Endothelial cell of umbilical vein (primary cell): ENCODE measurements around the gene CFAP161. TPM values are rescaled to one million over a fixed set of nuclear protein-coding genes. Genes with fewer than 3 reads are reported as not detected.
A peak's percentile ranks its signal among the peaks of the same experiment; 100 is the strongest.

ENCODE experiments used
- BruUV-seq: library from RNA; stranded (reverse); fragments of 400-500 nt; replicated peaks from 2 replicates; lab custom pipeline; 2021; lab: Mats Ljungman, UMichigan
- CTCF ChIA-PET: fragments of 300-600, 350-600 bp; sonication (Branson Sonifier 250); formaldehyde crosslinking; loops from one replicate; lab custom pipeline; 2021; ENCODE audit warnings: antibody characterized with exemption, inconsistent platforms; lab: Charles Lee
- POLR2A ChIA-PET: fragments of 300-600, 350-600 bp; sonication (Branson Sonifier 250); formaldehyde crosslinking; loops from one replicate; lab custom pipeline; 2021; ENCODE audit warnings: antibody characterized with exemption, inconsistent platforms; lab: Charles Lee
- DNase-seq: peaks from one replicate; pipeline ENCODE4 v3.0.0-alpha.2; 2011; ENCODE audit warnings: low read depth, low spot score
- FAIRE-seq: peaks from 2 replicates; lab custom pipeline; 2011; peaks lifted over from hg19 to GRCh38; lab: Jason Lieb, UNC
- H2AFZ ChIP-seq: 2 replicates; pipeline ENCODE4 v1.6.0; 2012; ENCODE audit warnings: low read depth, low read length, control low read depth, inconsistent platforms
- H3K27ac ChIP-seq: 2 replicates; pipeline ENCODE4 v1.5.1; 2011; ENCODE audit warnings: low read depth, mild to moderate bottlenecking, control low read depth, low read length, moderate library complexity; ENCODE audit not compliant: insufficient read depth
- H3K27me3 ChIP-seq, 2 experiments: 2 replicates each; pipeline versions ENCODE4 v1.6.0 to v1.6.1; 2011; ENCODE audit warnings: low read length in 2 of 2, mixed read lengths in 1 of 2; ENCODE audit not compliant: control insufficient read depth in 2 of 2, insufficient read depth in 2 of 2
- H3K36me3 ChIP-seq, 2 experiments: 2 replicates in 1 of 2; 3 replicates in 1 of 2; pipeline ENCODE4 v1.5.1; 2011; ENCODE audit warnings: low read length in 2 of 2, mild to moderate bottlenecking in 1 of 2, moderate library complexity in 1 of 2; ENCODE audit not compliant: control insufficient read depth in 2 of 2, insufficient read depth in 2 of 2; ENCODE audit errors: extremely low read depth in 1 of 2
- H3K4me1 ChIP-seq: 3 replicates; pipeline ENCODE4 v1.5.1; 2011; ENCODE audit warnings: mild to moderate bottlenecking, low read length; ENCODE audit not compliant: control insufficient read depth, insufficient read depth; ENCODE audit errors: extremely low read depth
- H3K4me2 ChIP-seq: 2 replicates; pipeline ENCODE4 v1.6.1; 2011; ENCODE audit warnings: low read length, control low read depth, mixed read lengths; ENCODE audit not compliant: insufficient read depth
- H3K4me3 ChIP-seq, 3 experiments: fragments of 200-600 bp in 1 of 3; sonication (generic), shearing (Covaris generic) in 1 of 3; replicated peaks in 1 of 3; 2 replicates each; pipeline ENCODE4 v1.5.1; 2011 to 2016; ENCODE audit warnings: control low read depth in 3 of 3, low read length in 3 of 3, mild to moderate bottlenecking in 2 of 3, inconsistent platforms in 1 of 3, low read depth in 1 of 3, moderate library complexity in 1 of 3; ENCODE audit not compliant: insufficient read depth in 1 of 3
- H3K79me2 ChIP-seq: 2 replicates; pipeline ENCODE4 v1.6.0; 2012; ENCODE audit warnings: low read length, inconsistent platforms; ENCODE audit not compliant: control insufficient read depth, insufficient read depth
- H3K9ac ChIP-seq: replicated peaks from 2 replicates; pipeline ENCODE3; 2011; ENCODE audit warnings: low read length, control low read depth; ENCODE audit not compliant: insufficient read depth; ENCODE audit errors: extremely low read depth
- H3K9me1 ChIP-seq: replicated peaks from 3 replicates; pipeline ENCODE4 v1.6.0; 2011; ENCODE audit warnings: mild to moderate bottlenecking, low read length; ENCODE audit not compliant: control insufficient read depth, insufficient read depth; ENCODE audit errors: extremely low read depth
- H3K9me3 ChIP-seq: replicated peaks from 2 replicates; pipeline ENCODE4 v1.5.1; 2012; ENCODE audit warnings: low read length, inconsistent platforms; ENCODE audit not compliant: control insufficient read depth, insufficient read depth
- H4K20me1 ChIP-seq: replicated peaks from 2 replicates; pipeline ENCODE3; 2011; ENCODE audit warnings: mild to moderate bottlenecking, low read length; ENCODE audit not compliant: control insufficient read depth, insufficient read depth; ENCODE audit errors: extremely low read depth
- EZH2 ChIP-seq: IDR thresholded peaks from 2 replicates; pipeline ENCODE4 v1.6.1; 2012; ENCODE audit warnings: borderline replicate concordance, low read depth, mild to moderate bottlenecking, moderate library complexity, low read length, inconsistent platforms; ENCODE audit not compliant: severe bottlenecking
- FOS ChIP-seq: IDR thresholded peaks from 2 replicates; pipeline ENCODE4 v1.6.1; 2011; ENCODE audit warnings: mild to moderate bottlenecking, low read length, moderate library complexity, borderline replicate concordance; ENCODE audit not compliant: insufficient read depth
- GATA2 ChIP-seq: IDR thresholded peaks from 2 replicates; pipeline ENCODE4 v1.7.0; 2011; ENCODE audit warnings: low read depth, mild to moderate bottlenecking, moderate library complexity, mixed read lengths, low read length; ENCODE audit not compliant: insufficient read length, insufficient read depth
- JUN ChIP-seq: IDR thresholded peaks from 2 replicates; pipeline ENCODE4 v1.6.1; 2011; ENCODE audit warnings: borderline replicate concordance, low read depth; ENCODE audit not compliant: insufficient read length, insufficient read depth
- MYC ChIP-seq: IDR thresholded peaks from one replicate; pipeline ENCODE4 v1.6.1; 2011; ENCODE audit warnings: mild to moderate bottlenecking, low read depth, low read length
- POLR2A ChIP-seq: IDR thresholded peaks from 2 replicates; pipeline ENCODE4 v1.6.1; 2012; ENCODE audit warnings: low read depth, mild to moderate bottlenecking, control low read depth, low read length
- POLR2AphosphoS5 ChIP-seq: IDR thresholded peaks from 2 replicates; pipeline ENCODE4 v1.6.1; 2012; ENCODE audit warnings: low read depth, mild to moderate bottlenecking, control low read depth, low read length, moderate library complexity; ENCODE audit not compliant: insufficient read depth
- dilution Hi-C: fragments of 300-500 bp; cut with MboI; formaldehyde crosslinking; loops from one replicate; pipeline ENCODE4 v1.15.0; 2019; ENCODE audit warnings: low sequenced_read_pairs; ENCODE audit not compliant: extremely low pct_ligation_motif_present
- intact Hi-C: fragments of 100-400 bp; cut with micrococcal nuclease; formaldehyde crosslinking; loops from one replicate; pipeline ENCODE4 v1.10.0; 2022
- polyA plus RNA-seq, 4 experiments: library from polyadenylated mRNA; depleted of rRNA in 3 of 4; stranded (reverse) in 3 of 4; unstranded in 1 of 4; fragments of >200 nt; gene quantifications; 2 replicates each; pipeline versions ENCODE4 v1.2.1 to v1.2.3, GENCODE V29; 2011 to 2012; ENCODE audit warnings: missing spikeins in 1 of 4
- total RNA-seq: library from RNA; stranded (reverse); gene quantifications from 2 replicates; pipeline ENCODE4 v1.2.3, GENCODE V29; 2021
- TF ChIP-seq, protein P1 (sequence below): IDR thresholded peaks from 2 replicates; pipeline ENCODE4 v1.6.1; 2011; ENCODE audit not compliant: insufficient read depth, insufficient read length
- TF ChIP-seq, protein P2 (sequence below), 2 donors: IDR thresholded peaks; 1 replicate in 1 of 2; 2 replicates in 1 of 2; pipeline ENCODE4 v1.5.1; 2011; ENCODE audit warnings: low read length in 2 of 2, mild to moderate bottlenecking in 2 of 2, moderate library complexity in 2 of 2, control low read depth in 1 of 2, inconsistent platforms in 1 of 2, low read depth in 1 of 2; ENCODE audit not compliant: insufficient read depth in 1 of 2; ENCODE audit errors: extremely low read depth in 1 of 2

CFAP161 gene
- total and polyA plus RNA-seq, 2 donors (not counting 3 experiments of a cell fraction or from before 2014, with no cell fraction given), result 0.08 TPM; not detected in 1

DNA sequence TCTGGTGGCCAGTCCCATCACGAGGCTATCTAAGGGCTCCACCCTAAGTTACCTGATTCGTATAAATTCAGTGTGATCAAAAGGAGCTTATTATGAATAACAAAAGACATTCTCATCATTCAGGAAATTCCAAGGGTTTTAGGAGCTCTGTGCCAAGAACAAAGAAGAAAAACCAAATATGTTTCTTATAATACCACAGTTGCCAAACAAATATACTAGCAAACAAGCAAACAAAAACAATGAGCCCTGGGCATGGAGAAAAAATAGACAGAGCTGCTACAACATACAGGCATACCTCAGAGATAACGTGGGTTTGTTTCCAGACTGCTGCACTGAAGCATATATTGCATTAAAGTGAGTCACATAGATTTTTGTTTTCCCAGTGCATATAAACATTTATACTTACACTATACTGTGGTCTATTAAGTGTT, 20.2 kb upstream of the CFAP161 start:
- no peaks in the 10 kb centered on the region for H3K79me2 ChIP-seq
- intact Hi-C loops (no loop called here), dilution Hi-C loops (no loop called here)
- H3K4me3 ChIP-seq, result no peak overlapping the region
- TF ChIP-seq MYC, result no peak
- TF ChIP-seq, protein P1, sequence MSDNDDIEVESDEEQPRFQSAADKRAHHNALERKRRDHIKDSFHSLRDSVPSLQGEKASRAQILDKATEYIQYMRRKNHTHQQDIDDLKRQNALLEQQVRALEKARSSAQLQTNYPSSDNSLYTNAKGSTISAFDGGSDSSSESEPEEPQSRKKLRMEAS, result no peak
- TF ChIP-seq POLR2A, result no peak
- TF ChIP-seq FOS, result no peak
- TF ChIP-seq EZH2, result no peak
- no peaks in the 10 kb centered on the region for H3K9me3 ChIP-seq
- H3K4me2 ChIP-seq, result no peak overlapping the region
- H2AFZ ChIP-seq, result no peak overlapping the region
- ChIA-PET CTCF (interaction anchor here (0.8 to 3.9 kb wide), 6 partner anchors 18 to 152 kb away, joined by 3 to 50 read pairs (median 4); no protein-coding TSS in a partner anchor), POLR2A (no interaction called here)
- H4K20me1 ChIP-seq, result no peaks in the 10 kb centered on the region
- no peak overlapping the region for H3K9ac ChIP-seq
- no peaks in the 10 kb centered on the region for H3K36me3 ChIP-seq
- H3K27me3 ChIP-seq, result peaks cover 2 to 7% of the 10 kb centered on the region in 2 experiments
- H3K27ac ChIP-seq, result no peak overlapping the region
- BruUV-seq, result no TSS peak
- H3K9me1 ChIP-seq, result no peaks in the 10 kb centered on the region
- DNase-seq (peak; percentile 14), FAIRE-seq (no peak)
- H3K4me1 ChIP-seq, result peaks cover 10% of the 10 kb centered on the region

DNA sequence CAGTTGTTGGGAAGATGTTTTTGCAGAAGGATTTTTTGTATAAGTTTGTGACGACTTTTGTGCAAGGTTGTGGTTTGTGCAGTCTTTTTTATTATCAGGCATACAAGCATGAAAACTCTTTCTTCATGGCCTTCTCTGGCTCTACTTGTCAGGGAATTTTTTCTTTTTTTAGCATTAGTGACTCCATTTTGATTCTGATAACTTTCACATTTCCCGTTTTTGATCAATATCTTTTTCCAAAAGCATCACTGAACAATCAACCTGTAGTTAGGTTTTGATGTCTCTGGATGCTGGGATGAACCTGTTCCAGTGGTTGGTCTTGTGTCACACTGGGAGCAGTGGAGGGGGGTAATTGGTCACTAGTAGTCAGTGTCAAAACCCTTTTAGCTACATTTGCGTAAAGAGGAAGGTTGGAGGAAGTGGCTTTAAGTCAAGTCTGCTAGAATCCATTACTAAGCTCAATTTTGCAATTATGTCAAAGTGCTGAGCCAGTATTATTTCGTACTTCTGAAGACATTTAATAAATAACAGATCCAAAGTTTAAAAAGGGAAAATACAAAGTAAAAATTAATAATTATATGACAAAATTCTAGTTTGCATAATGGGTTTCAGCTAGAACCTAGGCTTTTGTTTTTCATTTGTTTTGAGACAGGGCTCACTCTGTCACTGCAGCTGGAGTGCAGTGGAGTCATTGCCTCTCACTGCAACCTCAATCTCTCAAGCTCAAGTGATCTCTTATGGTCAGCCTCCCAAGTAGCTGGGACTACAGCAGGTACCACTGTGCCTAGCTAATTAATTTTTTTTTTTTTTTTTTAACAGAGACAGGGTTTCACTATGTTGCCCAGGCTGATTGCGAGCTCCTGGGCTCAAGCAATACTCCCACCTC, 18.8 kb upstream of the CFAP161 start:
- dilution Hi-C loops, result no loop called here

More for the DNA sequence above, 18.8 kb upstream of the CFAP161 start:
- Histone ChIP-seq H3K4me1 (peaks cover 10% of the 10 kb centered on the region), H3K79me2 (no peaks in the 10 kb centered on the region), H2AFZ (no peak overlapping the region), H3K9me3 (no peaks in the 10 kb centered on the region), H3K27ac (no peak overlapping the region), H3K9ac (no peak overlapping the region), H3K27me3 (peaks cover 0 to 7% of the 10 kb centered on the region in 2 experiments), H3K9me1 (no peaks in the 10 kb centered on the region), H3K4me2 (no peak overlapping the region), H3K36me3 (no peaks in the 10 kb centered on the region), H3K4me3 (no peak overlapping the region), H4K20me1 (no peaks in the 10 kb centered on the region)
- intact Hi-C loops, result no loop called here
- POLR2A ChIA-PET, result no interaction called here
- no TSS peak for BruUV-seq
- TF ChIP-seq, protein P2, sequence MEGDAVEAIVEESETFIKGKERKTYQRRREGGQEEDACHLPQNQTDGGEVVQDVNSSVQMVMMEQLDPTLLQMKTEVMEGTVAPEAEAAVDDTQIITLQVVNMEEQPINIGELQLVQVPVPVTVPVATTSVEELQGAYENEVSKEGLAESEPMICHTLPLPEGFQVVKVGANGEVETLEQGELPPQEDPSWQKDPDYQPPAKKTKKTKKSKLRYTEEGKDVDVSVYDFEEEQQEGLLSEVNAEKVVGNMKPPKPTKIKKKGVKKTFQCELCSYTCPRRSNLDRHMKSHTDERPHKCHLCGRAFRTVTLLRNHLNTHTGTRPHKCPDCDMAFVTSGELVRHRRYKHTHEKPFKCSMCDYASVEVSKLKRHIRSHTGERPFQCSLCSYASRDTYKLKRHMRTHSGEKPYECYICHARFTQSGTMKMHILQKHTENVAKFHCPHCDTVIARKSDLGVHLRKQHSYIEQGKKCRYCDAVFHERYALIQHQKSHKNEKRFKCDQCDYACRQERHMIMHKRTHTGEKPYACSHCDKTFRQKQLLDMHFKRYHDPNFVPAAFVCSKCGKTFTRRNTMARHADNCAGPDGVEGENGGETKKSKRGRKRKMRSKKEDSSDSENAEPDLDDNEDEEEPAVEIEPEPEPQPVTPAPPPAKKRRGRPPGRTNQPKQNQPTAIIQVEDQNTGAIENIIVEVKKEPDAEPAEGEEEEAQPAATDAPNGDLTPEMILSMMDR (IDR thresholded peaks at IDR 0.05; ENCODE audit: extremely low read depth in 1 of 2, insufficient read depth in 1 of 2, low read depth in 1 of 2, low read length in 2 of 2), result no peak
- no peak for TF ChIP-seq POLR2A
- TF ChIP-seq EZH2, result no peak
- no peak for TF ChIP-seq FOS
- no peak for TF ChIP-seq MYC
- TF ChIP-seq JUN, result no peak
- TF ChIP-seq GATA2, result no peak
- TF ChIP-seq, protein P1, result no peak
- no peak for TF ChIP-seq POLR2AphosphoS5
- CTCF ChIA-PET, result interaction anchor here (4.7 kb wide), 1 partner anchor 150 kb away, joined by 33 read pairs; no protein-coding TSS in a partner anchor
- FAIRE-seq (no peak), DNase-seq (no peak)
